Suprapubic skin (tissue), 3 donors: Measurements from ENCODE around the gene SEC61A1.

Source experiments
- CTCF ChIP-seq, 2 donors: fragments of 200-600 bp in 1 of 2; fragments of 450-650 bp in 1 of 2; sonication (generic) in 1 of 2; IDR thresholded peaks; one replicate each; pipeline ENCODE4 v1.5.1; 2016 to 2019; ENCODE audit warnings: antibody characterized with exemption in 2 of 2, mild to moderate bottlenecking in 1 of 2, moderate library complexity in 1 of 2
- POLR2A ChIP-seq, 2 donors: fragments of 450-650 bp; IDR thresholded peaks; one replicate each; pipeline ENCODE4 v1.6.1; 2017; ENCODE audit warnings: antibody characterized with exemption in 2 of 2, mild to moderate bottlenecking in 2 of 2, moderate library complexity in 2 of 2

DNA sequence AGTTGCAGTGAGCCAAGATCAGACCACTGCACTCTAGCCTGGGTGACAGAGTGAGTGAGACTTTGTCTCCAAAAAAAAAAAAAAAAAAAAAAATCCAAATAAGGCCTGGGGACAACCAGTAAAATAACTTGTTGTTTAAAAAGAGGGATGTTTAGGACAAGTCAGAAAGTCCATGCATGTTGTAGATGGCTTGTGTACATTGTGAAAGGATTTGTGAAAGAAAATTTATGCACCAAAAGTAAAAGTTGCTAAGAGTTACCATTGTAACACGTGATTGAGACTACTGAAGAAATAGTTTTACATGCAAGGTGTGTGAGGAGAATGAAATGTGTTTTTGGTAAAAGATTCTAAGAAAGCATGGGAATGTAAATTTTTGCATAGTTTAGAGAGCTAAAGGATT, 35.7 kb upstream of the SEC61A1 start:
- TF ChIP-seq POLR2A (IDR thresholded peaks at IDR 0.05) (no peak), CTCF (IDR thresholded peaks at IDR 0.05) (no peak)
